Stimulated activated naive CD8-positive, alpha-beta T cell treated with anti-CD3 and anti-CD28 coated beads, Interleukin-15, amount 100 ng/mL, for 72 hours (primary cell): ENCODE results near the gene TNFSF9.
"Not testable (repeated sequence)": the region's sequence is repeated elsewhere in the genome, so short reads cannot be mapped to it uniquely, and the experiment has no call there.

ENCODE experiments used
- ATAC-seq: fragments of 150-1000 bp; cut with Tn5 transposase; 2 replicates; pipeline ENCODE4 v1.10.0; 2021; ENCODE audit warnings: mild to moderate bottlenecking, moderate library complexity
- DNase-seq, 2 donors: peaks; one replicate each; pipeline ENCODE4 v3.0.0; 2021 to 2022
- H3K27ac Mint-ChIP-seq, 2 donors: one replicate each; pipeline ENCODE4 v1.8.0; 2022; ENCODE audit warnings: mild to moderate bottlenecking in 2 of 2, mixed read lengths in 2 of 2, moderate library complexity in 2 of 2
- H3K27me3 Mint-ChIP-seq: one replicate; pipeline ENCODE4 v1.8.0; 2022; ENCODE audit warnings: mixed read lengths
- H3K4me1 Mint-ChIP-seq: one replicate; pipeline ENCODE4 v1.8.0; 2022; ENCODE audit warnings: mild to moderate bottlenecking, mixed read lengths
- H3K4me3 Mint-ChIP-seq, 2 donors: one replicate each; pipeline ENCODE4 v1.8.0; 2022; ENCODE audit warnings: mild to moderate bottlenecking in 2 of 2, mixed read lengths in 2 of 2, moderate library complexity in 1 of 2
- H3K9me3 Mint-ChIP-seq, 2 donors: one replicate each; pipeline ENCODE4 v1.8.0; 2022; ENCODE audit warnings: mixed read lengths in 2 of 2

Gene TNFSF9

DNA sequence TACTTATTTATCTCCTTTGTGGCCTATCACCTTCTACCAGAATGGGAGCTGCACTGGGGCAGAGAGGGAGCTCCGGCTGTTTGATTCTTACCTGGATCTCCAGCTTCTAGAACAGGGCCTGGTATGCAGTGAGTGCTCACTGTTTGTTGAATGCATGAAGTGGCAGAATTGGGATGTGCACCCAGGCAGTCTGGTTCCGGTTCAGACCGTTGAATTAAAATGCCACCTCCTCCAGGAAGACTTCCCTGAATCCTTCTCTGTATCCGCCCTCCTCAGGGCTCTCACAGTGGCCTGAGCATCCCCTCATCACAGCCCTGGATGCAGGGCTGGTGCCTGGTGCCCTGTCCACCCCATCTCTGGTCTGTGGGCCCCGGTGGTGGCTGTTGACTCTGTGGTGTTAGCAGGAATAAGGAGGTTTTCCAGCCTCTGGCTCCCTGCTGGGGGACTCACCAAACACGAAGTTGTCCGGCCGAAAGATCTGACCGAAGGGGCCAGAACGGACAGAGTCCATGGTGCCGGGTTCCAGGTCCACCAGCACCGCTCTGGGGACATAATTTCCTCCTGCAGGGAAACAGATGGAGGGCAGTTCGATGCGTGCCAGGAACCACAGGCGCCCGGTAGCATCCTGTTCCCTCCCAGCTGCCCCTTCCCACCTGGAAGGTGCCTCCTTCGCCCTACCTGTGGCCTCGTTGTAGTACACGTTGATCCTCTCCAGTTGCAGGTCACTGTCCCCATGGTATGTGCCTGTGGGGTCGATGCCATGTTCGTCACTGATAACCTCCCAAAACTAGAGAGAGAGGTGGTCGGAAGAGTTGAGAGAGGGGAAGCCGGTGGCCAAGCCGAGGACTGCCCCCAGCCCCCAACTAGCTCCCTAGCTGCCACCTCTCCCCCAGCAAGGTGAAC, 29.7 kb upstream of the TNFSF9 start:
- ATAC-seq (no peak), DNase-seq (no peak)
- H3K9me3 Mint-ChIP-seq, result no peaks in the 10 kb centered on the region
- H3K4me3 Mint-ChIP-seq, result peak overlapping the region; percentile 85 to 93
- peak overlapping the region; percentile 75 to 93 for H3K27ac Mint-ChIP-seq
- peaks cover 20% of the 10 kb centered on the region for H3K4me1 Mint-ChIP-seq
- H3K27me3 Mint-ChIP-seq, result peaks cover 8% of the 10 kb centered on the region

DNA sequence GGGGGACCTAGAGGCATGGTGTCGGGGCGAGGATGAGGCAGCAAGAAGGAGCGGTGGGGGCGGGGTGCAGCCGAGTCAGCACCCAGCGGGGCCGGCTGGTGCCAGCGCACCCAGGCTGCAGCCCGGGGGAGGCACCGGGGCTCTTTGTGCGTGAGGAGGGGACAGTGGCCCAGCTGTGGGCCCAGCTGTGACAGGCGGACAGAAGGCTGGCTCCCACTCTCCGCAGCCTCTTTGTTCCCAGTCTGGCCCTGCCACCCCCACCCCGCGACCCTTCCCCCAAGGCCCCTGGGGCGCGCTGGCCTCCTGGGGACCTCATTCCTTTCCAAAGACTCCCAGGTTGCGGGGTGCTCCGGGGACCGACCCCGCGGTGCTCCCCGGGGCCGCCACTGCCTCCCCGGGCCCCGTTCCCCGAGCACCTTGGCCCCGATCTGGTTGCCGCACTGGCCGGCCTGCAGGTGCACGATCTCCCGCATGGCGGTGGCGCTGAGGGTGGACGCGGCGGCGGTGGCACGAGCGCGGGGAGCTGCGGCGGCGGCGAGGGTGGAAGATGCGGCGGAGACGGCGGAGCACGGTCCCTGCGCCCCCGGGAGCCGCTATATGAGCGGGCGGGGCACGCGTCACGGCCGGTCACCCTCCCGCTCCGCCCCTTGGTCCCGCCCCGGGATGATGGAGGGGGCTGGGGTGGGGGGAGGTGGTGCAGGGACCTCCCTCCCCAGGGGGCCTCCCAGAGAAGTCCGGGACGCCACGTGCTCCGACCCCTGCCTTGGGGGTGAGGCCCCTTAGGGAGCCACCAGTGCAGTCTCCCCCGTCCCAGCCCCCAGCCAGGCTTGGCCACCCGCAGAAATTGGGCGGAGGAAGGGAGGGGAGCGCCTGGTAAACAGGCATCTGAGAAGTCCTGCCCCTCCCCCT, 28.8 kb upstream of the TNFSF9 start, which contains the start of gene TUBB4A:
TUBB4A (minus strand) TSS at position 570 of the 909 bp plus-strand sequence; CDS start at position 473, 97 bp downstream.
- Mint-ChIP-seq H3K27me3 (peaks cover 8% of the 10 kb centered on the region), H3K4me1 (peaks cover 20% of the 10 kb centered on the region), H3K4me3 (peak within 1 kb of the TSS; percentile 85 to 93), H3K27ac (peak within 1 kb of the TSS; percentile 75 to 93), H3K9me3 (no peaks in the 10 kb centered on the region)
- peak; percentile 39 to 52 for DNase-seq
- ATAC-seq, result peak; percentile 73

DNA sequence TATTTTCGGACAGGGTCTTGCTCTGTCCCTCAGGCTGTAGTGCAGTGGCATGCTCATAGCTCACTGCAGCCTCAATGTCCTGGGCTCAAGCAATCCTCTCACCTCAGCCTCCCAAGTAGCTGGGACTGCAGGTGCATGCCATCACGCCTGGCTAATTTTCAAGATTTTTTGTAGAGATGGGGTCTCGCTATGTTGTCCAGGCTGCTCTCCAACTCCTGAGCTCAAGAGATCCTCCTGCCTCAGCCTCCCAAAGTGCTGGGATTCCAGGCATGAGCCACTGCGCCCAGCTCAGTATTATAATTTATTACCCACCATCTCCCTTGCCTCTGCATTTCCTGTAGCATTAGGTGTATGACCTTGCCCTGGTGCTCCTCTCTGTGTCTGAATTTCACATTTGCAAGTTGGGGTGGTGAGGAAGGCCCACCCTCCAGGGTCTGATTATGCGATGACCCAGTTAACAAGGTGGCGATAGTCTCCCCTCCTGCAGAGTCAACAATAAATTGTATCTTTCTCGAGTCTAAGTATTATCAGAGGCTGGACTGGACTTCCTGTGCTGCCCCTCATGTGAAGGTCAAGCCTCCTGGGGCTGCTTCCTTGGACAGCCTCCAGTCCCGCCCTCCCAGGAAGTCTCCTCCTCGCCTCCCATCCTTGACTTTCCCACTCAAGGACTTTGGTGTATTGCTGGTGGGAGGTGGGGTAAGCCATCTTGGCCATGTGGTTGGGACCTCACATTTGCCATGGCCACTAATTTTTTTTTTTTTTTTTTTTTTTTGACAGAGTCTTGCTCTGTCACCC, 27.2 kb upstream of the TNFSF9 start:
- Mint-ChIP-seq H3K9me3 (no peaks in the 10 kb centered on the region), H3K4me1 (peaks cover 20% of the 10 kb centered on the region), H3K27me3 (peaks cover 8% of the 10 kb centered on the region), H3K4me3 (peak overlapping the region; percentile 25 to 77), H3K27ac (no peak overlapping the region)
- ATAC-seq, result no peak
- DNase-seq, result no peak

DNA sequence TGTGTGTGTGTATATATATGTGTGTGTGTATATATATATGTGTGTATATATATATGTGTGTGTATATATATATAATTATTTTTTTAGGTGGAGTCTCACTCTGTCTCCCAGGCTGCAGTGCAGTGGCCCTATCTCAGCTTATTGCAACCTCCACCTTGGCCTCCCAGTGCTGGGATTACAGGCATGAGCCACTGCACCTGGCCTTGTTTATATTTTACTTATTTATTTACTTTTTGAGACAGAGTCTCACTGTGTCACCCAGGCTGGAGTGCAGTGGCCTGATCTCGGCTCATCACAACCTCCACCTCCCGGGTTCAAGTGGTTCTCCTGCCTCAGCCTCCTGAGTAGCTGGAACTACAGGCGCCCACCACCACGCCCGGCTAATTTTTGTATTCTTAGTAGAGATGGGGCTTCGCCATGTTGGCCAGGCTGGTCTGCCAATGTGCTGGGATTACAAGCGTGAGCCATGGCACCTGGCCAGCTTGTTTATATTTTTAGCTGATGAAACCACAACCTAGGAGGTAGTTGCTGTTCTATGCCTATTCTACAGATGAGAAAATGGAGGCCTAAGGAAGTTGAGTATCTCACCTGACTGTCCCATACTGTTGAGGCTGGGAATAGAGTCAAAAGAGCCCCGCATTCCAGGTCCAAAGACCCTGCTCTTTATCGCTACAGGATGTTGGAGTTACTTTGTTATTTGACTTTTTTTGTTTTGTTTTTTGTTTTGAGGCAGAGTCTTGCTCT, 22.6 kb upstream of the TNFSF9 start:
- H3K4me3 Mint-ChIP-seq, DNase-seq, H3K27me3 Mint-ChIP-seq, H3K27ac Mint-ChIP-seq, ATAC-seq, H3K4me1 Mint-ChIP-seq, H3K9me3 Mint-ChIP-seq: not testable (repeated sequence)

DNA sequence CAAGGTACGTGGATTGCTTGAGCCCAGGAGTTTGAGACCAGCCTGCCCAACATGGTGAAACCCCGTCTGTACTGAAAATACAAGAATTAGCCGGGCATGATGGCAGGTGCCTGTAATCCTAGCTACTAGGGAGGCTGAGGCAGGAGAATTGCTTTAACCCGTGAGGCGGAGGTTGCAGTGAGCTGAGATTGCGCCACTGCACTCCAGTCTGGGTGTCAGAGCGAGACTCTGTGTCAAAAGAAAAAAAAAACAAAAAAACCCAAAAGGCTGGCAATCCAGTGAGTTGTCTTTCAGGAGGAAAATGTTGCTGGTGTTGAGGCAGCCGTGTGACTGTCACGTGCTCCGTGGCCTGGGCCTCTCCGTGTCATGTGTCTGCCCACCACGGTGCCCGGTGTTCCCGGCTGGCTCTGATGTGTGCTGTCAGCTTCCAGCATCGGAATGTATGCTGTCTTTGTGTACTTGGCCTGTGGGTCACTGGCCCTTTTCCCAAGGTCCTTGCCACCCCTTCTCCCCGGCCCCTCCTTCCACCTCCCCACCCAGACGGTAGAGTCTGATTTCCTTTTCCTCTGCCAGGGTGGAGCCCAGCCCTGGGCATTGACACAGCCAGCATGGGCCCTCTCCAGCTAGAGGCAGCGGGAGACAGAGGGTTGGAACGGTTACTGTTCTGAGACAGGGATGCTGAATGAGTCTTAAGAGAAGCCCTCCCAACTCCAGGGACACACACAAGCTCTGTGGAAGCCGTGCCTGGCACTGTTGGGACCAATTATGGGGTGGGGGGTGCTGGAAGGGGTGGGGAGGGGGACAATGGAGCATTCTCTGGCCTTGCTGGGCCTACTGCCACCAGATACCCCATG, 21.5 kb upstream of the TNFSF9 start:
- ATAC-seq (no peak), DNase-seq (no peak)
- no peaks in the 10 kb centered on the region for H3K4me1 Mint-ChIP-seq
- H3K4me3 Mint-ChIP-seq, result no peak overlapping the region
- no peaks in the 10 kb centered on the region for H3K27me3 Mint-ChIP-seq
- no peaks in the 10 kb centered on the region for H3K9me3 Mint-ChIP-seq
- H3K27ac Mint-ChIP-seq, result no peak overlapping the region

DNA sequence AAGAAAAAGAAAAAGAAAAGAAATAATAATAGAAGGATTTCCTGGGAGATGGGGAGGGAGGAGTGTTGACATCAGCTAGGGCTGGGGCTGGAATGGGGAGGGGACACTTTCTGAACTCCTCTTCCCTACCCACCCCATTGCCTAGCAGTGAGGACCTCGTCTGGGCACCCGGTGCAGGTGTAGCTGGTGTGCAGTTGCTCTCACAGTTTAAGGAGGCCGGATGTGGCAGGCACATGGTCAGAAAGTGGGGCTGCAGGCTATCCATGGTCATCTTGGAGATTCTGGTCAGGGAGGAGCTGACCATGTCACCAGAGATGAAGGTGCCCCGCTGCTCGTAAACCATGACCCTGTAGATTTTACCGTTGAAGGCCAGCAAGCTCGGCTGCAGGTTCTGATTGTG, 20.2 kb upstream of the TNFSF9 start:
- Mint-ChIP-seq H3K4me3 (no peak overlapping the region), H3K4me1 (peaks cover 6% of the 10 kb centered on the region), H3K27me3 (no peaks in the 10 kb centered on the region), H3K27ac (no peak overlapping the region), H3K9me3 (no peaks in the 10 kb centered on the region)
- DNase-seq (no peak), ATAC-seq (no peak)

DNA sequence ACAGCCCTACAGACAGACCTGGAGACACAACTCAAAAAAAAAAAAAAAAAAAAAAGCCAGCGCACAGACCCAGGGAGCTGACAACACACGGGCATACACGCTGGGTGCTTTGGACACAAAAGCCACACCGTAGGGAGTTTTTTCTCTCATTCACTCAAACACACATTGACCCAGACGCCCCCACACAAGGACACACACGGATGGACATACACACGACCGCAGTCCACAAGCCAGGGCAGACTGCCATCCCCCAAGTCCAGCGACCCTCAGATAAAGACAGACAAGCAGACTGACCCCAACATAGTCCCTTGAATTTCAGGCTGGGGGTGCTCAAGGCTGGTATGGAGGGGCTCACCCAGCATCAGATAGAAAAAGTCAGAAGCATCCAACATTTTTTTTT, 16.7 kb upstream of the TNFSF9 start:
- no peak overlapping the region for H3K4me3 Mint-ChIP-seq
- ATAC-seq (no peak), DNase-seq (no peak)
- peaks cover 37% of the 10 kb centered on the region for H3K4me1 Mint-ChIP-seq
- H3K27me3 Mint-ChIP-seq, result no peaks in the 10 kb centered on the region
- H3K27ac Mint-ChIP-seq, result no peak overlapping the region
- H3K9me3 Mint-ChIP-seq, result peaks cover 0 to 3% of the 10 kb centered on the region in 2 donors

DNA sequence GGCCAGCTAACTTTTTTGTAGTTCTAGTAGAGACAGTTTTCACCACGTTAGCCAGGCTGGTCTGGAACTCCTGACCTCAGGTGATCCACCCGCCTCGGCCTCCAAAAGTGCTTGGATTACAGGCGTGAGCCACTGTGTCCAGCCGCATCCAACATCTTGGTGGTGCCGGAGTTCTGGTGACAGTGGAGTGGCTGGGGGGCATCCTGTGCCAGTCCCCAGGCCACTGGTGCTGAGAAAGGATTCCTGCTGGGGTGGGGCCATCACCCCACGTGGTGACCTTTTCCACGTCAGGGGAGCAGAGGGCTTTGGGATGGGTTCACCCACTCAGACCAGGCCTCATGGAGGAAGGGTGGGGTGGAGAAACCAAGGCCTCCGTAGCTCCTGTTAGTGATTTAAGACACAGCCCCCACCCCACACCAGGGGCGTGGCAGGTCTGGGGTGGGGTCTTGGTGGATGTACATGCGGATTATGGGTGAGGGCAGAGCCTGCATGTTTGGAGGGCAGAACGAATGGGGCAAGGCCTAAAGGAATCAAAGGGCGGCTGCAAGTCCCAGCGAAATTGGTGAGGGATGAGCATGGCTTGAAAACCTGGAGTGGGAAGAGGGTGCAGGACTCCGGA, 15.8 kb upstream of the TNFSF9 start:
- no peaks in the 10 kb centered on the region for H3K27me3 Mint-ChIP-seq
- H3K4me3 Mint-ChIP-seq, result peak overlapping the region; percentile 51 to 67
- H3K9me3 Mint-ChIP-seq, result peaks cover 0 to 3% of the 10 kb centered on the region in 2 donors
- no peak for DNase-seq
- H3K4me1 Mint-ChIP-seq, result peaks cover 46% of the 10 kb centered on the region
- H3K27ac Mint-ChIP-seq, result no peak overlapping the region
- no peak for ATAC-seq

DNA sequence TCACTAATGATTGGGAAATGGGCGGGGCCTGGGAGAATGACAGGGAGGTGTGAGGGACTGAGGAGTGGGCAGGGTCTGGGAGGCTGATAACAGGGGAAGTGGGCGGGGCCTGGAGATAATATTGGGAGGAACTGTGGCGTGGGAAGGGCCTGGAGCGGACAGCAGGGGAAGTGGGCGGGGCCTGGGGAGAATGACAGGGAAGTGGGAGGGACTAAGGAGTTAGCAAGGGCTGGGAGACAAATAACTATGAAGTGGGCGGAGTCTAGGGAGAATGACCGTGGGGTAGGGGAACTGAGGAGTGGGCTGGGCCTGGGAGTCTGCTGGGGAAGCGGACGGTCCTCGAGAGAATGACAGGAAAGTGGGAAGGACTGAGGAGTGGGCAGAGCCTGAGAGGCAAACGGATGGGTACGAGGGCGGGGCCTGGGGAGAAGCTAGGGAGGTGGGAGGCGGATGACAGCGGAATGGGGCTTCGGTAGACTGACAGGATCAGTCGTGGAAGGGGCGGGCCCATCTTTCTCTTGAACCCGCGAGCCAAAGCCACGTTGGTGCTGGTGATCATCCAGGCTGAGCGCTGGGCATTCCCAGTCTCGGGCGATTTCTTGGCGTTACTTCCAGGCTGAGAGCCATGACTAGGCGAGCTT, 14.7 kb upstream of the TNFSF9 start:
- Mint-ChIP-seq H3K4me1 (peaks cover 49% of the 10 kb centered on the region), H3K27ac (peak overlapping the region; percentile 51 to 92), H3K4me3 (peak overlapping the region; percentile 93 to 94), H3K27me3 (no peaks in the 10 kb centered on the region), H3K9me3 (peaks cover 0 to 3% of the 10 kb centered on the region in 2 donors)
- DNase-seq, result peak; percentile 69 to 79
- peak; percentile 71 for ATAC-seq

DNA sequence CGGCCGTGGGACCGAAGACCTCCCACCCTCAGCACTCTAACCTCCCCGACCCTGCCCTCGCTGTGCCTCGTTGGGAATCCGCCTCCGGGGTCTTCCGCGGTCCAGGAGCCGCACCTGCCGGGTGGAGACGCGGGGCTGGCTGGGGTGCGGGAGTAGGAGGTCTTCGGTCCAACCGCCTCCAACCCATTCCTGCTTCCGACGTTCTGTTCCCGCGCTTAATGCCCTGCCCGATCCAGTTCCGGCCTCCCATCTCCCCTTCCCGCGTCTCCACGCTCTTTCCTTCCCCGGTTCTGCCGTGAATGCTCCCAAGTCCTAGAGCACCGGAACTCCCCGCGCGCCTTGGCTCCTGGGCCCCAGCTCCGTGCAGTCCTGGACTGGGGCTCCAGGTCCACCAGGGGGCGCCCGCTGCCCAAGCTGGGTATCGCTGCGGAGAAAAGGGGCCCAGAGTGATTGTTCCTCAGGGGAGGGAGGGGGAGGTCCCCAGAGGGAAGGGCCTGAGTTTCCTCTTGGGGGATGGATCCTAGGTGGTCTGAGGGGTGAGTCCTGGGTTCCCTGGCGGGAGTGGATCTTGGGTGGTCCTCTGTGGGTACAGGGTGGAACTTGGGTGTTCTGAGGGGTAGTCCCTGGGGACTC, 14.1 kb upstream of the TNFSF9 start:
- ATAC-seq, result peak; percentile 90
- H3K27ac Mint-ChIP-seq, result peak overlapping the region; percentile 5 to 54
- peak; percentile 93 for DNase-seq
- H3K27me3 Mint-ChIP-seq, result no peaks in the 10 kb centered on the region
- peaks cover 51% of the 10 kb centered on the region for H3K4me1 Mint-ChIP-seq
- peaks cover 0 to 3% of the 10 kb centered on the region in 2 donors for H3K9me3 Mint-ChIP-seq
- peak overlapping the region; percentile 93 to 94 for H3K4me3 Mint-ChIP-seq

DNA sequence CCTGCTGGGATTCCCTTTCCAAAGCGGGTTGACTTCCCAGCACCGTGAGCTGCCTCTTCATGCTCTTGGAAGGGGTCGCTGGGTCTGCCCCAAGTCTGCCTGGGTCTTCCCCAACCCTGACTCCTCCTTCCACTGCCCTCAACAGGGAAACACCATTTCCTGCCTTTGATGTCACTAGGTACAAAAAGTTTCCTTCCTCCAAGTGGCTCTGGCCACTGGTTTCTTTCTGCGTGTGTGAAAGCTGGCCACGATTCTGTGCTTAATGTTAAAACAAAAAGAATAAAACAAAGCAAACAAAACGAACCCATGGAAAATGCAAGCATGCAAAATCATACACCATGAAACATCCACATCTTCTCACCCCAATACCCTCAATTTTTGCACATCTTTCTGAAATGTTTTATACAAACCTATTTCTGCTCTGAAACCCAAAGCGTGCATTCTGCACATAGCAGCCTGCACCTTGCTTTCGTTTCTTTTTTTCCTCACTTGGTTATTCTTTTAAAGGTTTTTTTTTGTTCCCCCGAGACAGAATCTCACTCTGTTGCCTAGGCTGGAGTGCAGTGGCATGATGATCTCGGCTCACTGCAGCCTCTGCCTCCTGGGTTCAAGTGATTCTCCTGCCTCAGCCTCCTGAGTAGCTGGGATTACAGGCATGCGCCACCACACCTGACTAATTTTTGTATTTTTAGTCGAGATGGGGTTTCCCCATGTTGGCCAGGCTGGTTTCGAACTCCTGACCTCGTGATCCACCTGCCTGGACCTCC, 12.5 kb upstream of the TNFSF9 start:
- H3K4me3 Mint-ChIP-seq, result peak overlapping the region; percentile 84 to 93
- peaks cover 61% of the 10 kb centered on the region for H3K4me1 Mint-ChIP-seq
- H3K9me3 Mint-ChIP-seq, result peaks cover 0 to 3% of the 10 kb centered on the region in 2 donors
- DNase-seq (peak; percentile 36 to 69), ATAC-seq (peak; percentile 45)
- H3K27me3 Mint-ChIP-seq, result no peaks in the 10 kb centered on the region
- H3K27ac Mint-ChIP-seq, result peak overlapping the region; percentile 5 to 69

DNA sequence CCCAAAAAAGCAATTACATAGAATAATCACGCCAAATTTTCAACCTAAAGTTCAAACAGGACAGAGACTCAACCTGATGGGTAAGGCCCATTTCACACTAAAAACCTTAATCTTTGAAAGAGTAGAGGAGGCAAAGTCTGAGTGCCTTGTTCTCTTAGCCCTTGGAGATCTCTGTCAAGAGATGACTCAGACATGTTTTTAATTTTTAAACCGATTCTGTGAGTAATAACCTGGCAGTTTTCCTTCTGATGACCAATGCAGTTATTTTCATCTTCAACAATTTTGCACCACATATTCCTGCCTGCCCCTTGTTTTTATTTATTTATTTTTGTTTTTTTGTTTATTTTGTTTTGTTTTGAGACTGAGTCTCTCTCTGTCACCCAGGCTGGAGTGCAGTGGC, 11.5 kb upstream of the TNFSF9 start:
- Mint-ChIP-seq H3K27ac (peak overlapping the region in 1 of 2 donors; percentile 61), H3K4me3 (peak overlapping the region; percentile 38 to 84), H3K4me1 (peaks cover 61% of the 10 kb centered on the region), H3K9me3 (peaks cover 0 to 3% of the 10 kb centered on the region in 2 donors), H3K27me3 (no peaks in the 10 kb centered on the region)
- DNase-seq (no peak), ATAC-seq (no peak)
